GM21576 (cell line): ENCODE measurements around the gene P4HB.

Experiments used
- ATAC-seq: cut with Tn5 transposase; IDR thresholded peaks from one replicate; pipeline ENCODE4 v1.9.1; 2021; ENCODE audit warnings: mild to moderate bottlenecking, moderate library complexity; ENCODE audit not compliant: unreplicated experiment

Gene P4HB

DNA sequence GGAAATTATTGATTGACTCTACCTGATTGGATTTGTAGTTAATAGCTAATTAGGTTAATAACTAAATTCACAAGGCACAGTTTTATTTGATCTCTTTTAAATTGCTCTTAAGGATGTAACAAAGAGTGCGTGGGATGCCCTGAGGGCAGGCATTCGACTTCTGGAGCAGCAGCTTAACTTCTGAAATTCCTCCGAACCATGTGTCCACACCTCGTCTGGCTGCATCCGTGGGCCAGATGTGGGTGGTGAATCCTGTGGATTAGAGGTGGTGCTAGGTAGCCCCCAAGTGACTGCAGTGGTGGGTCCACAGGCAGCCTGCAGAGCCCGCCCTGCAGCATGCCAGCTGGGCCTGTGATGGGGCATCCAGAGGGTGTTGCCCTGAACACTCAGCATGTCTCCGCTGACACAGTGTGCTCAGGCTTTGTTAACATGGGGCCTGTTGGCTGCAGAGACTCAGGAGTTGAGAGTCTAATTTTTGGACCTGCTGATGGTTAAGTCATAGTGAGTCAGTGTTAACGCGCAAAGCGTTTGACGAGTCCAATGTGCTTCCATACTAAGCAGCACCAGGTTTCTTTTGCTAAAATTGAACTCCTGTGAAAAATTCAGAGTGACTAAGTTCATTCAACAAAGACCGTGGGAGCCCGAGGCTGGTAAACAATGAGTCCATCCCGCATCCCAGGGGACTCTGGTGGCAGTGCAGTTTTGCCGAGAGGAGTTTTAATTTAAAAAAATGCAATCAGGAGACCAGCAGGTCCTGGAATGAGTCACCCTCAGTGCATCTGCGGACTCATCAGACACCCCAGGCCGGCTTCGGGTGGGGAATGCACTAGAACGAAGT, 37.9 kb upstream of the P4HB start:
- no peak for ATAC-seq

DNA sequence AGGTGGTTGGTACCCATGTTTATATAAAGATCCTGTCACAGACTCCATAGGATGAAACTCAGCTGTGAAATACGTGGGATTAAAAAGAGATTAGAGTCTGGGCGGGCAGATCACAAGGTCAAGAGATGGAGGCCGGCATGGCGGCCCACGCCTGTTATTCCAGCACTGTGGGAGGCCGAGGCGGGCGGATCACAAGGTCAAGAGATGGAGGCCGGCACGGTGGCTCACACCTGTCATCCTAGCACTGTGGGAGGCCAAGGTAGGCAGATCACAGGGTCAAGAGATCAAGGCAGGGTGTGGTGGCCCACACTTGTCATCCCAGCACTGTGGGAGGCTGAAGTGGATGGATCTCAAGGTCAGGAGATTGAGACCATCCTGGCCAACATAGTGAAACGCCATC, 35.1 kb upstream of the P4HB start:
- ATAC-seq, result no peak

DNA sequence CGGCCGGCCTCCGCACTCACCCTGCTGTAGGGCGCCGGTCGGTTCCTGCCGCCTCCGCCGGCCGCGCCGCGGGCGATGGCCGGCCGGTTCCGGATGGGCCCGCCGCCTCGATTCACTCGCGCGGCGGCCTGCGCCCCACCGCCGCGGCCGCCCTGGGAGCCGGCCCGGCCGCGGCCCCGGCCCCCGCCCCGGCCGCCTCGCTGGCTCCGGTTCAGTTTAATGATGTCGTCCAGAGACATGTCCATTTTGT, 30.9 kb upstream of the P4HB start:
- ATAC-seq, result no peak

DNA sequence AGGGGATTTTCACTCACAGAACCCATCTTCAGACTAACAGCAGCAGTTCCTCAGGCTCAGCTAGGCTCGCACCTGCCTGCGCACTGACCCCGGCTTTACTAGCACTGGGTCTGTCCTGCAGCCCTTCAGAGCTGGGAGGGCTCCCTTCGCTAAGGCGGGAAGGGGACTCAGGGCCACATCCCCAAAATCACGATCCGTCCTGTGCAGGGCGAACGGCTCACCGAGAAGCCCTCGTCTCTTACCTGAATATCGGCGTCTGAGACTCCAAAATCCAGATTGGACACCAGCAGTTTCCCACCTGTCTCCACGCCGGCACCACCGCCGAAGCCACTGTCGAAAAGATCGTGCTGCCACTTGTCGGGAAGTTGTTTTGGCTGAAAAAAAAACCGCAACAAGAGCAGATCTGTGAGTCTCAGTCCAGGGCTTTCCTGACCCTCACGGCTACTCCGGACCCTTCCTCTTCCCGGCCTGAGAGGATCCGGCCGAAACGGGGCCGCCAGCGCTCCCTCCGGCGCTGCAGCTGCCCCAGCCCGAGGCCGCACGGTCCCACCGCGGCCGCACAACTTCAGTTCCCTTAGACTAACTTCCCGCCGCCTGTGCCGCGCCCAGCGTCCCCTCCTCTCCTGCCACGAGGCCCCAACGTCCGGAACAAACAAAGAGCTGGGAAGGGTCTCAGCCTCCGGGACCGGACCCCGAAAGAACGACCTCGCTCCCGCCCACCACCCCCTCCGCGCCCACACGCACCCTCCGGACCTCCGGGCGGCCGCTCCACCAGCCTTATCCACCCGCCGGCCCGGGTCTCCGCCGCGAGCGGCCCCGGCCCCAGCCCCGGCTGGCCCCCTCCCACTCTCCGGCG, 30.3 kb upstream of the P4HB start:
- ATAC-seq, result peak; percentile 3

DNA sequence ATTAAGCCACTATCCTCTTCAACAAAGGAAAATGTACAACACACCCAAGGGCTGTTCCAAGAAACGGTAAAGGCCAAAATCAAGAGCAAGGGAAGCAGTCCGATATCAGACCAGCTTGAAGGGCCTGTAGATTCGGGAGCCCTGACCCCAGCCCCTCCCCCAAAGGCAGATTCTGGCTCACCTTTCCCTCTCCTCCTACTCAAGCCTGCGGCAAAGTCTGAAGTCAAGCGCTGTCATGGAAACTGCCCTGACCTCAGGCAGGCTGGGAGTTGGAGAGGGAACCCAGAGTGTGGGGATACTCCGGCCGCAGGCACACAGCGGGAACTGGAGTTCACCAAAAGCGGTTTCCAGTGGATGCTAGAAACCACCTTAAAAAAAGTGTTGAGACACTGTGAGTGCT, 29.3 kb upstream of the P4HB start:
- no peak for ATAC-seq

DNA sequence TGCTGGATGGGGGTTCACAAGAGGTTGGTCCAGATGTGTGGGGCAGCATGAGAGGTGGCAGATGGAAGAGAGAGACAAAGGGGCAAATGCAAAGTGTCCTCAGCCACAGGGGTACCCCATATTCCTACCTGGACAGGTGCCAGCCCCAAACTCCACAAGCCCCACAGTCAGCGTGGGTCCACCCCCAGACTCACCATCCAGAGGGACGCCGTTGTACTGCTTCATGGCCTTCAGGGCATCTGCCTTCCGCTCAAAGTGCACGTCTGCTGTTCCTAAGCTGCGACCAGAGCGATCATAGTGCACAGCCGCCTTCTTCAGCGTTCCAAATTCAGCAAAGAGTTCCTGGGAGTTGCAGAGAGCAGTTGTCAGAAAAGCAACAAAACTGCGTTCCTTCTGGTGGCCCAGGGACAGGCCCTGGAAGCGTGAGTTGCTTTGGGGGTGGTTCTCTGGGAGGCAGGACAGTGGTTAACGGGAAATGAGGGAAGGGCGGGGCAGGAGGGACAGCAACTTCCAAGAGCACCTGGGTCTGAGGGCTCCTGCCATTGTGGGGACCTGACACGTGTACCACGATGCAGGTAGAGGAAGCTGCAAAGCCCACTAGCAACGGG, 28.8 kb upstream of the P4HB start:
- ATAC-seq, result no peak

DNA sequence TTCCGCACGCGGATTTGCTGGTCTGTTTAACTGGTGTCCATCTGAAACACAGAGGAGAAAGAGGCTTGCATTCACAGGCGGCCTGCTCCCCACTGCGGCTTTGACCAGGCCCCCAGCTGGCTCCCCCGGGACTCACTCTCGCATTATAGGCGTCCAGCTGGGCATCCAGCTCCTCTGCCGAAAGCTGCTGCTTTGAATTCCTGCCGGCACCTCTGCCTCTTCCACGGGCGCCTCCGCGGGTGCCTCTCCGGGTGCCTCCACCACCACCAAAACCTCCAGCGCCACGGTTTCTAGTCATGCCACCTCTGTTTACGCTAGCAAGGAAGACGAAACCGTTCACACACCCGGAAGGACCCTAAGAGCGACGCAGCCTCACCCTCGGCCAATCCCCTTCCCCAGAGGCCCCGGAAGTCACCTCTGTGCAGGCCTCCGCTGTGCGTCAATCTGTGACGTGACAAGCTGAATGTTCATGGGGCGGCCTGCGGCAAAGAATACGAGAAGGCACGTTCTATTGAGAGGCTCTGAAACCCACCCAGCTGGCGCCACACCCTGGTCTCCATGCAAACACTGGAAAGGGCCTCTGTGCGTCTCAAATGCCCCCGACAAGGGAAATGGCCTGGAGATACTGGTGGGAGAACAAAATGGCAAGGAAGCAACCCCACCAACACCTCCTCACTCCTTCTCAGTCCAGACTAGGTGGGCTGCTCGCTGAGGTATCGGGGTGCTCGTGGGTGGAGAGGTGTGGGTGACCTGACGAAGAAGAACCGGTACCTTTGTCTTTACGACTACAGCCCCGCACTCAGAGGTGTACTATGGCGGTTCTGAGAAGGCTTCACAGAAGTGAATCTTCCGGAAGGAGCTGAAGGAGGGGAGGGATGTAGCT, 28.0 kb upstream of the P4HB start:
- ATAC-seq, result no peak

DNA sequence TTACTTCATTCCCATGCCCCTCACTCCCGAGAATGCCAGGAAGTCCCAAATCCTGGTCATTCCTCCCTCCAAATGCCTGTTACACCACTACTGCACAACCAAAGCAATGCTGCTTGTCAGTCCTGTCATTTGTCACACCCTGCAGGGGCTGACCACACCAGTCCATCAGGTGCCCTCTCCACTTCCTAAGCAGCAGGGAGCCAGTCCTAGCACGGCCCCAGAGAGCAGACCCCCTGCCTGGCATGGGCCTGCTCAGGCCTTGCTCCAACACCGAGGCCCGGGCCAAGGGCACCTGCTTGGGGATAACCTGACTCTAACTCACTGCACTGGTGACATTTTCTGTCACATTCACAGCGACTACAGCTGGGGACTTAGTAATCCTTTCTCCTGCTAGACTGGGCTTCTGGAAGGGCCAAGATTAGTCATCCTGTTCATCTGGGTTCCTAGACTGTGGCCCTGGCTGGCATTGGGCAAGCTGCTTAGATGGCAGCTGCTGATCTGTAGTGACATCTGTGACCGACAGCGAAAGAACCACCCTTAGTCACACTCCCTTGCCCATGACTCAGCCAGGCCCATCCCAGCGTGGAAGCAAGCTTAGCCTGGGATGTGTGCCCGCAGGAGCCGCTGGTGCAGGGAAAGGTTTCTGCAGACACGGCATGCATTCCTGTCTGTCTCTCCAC, 25.7 kb upstream of the P4HB start:
- ATAC-seq, result no peak

DNA sequence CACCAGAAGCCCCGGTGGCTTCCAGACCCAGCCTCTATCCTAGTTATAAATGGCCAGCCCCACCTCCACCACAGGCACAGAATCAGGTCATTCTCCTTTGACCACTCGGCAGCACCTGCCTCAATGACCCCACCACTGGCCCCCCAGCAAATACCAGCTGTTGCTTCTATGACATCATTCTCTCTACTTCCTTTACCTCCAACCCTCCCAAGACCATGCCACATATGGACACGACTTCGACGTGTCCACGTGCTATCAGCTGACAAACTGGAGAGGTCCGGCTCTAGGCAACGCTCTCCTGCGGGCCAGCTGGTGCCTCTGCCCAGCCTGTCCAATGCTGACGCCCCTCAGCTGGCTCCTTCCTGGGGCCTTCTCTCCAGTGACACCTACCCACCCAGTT, 25.1 kb upstream of the P4HB start:
- ATAC-seq, result no peak

DNA sequence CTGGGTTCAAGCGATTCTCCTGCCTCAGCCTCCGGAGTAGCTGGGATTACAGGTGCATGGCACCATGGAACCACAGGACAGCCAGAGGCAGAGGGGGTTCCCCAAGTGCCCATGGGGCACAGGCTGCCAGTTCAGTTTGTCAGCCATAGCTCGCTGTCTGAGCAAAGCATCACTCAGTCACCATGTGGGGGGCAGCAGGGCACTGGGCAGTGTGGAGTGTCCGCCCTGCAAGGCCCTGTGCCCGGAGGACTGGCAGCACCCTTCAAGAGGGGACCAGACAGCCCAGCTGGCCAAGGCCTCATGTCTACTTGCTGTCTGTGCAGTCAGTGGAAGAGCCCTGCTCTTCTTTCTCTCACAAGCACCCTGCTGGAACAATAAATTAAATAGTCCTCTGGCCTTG, 24.6 kb upstream of the P4HB start:
- ATAC-seq, result no peak

DNA sequence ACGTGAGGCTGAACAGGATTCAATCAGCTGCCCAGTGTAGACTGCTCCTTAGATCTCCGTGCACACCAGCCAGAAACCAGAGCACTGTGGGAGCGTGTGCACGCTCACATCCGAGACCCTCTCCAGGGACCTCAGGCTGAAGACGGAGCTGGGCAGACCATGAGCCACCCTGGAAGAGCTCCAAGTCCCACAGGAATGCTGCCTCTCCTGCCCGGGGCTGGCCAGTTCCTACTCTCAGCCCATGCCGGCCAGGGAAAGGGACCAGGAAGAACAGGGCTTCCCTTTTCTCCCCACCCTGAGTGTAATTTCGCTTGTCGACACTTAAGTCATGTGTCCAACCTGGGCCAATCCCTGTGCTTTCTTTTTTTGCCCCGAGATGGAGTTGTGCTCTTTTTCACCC, 24.2 kb upstream of the P4HB start:
- ATAC-seq, result no peak

DNA sequence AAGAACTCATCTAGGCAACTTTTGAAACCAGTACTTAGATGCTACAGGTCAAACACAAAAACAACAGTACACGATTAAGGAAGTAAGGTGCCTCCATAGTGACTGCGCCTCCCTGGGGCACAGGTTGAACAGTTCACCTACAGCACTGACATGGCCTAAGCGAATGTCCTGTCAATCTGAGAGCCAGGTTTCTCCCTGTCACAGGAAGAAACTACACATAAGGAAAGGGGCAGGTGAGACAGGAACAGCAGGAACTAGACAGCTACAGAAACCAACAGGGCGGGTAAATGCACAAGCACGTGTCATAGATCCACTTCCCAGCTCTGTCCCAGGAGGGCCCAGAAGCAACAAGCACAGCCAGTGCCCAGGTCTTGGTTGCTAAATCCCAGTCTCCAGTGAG, 18.8 kb upstream of the P4HB start:
- no peak for ATAC-seq

DNA sequence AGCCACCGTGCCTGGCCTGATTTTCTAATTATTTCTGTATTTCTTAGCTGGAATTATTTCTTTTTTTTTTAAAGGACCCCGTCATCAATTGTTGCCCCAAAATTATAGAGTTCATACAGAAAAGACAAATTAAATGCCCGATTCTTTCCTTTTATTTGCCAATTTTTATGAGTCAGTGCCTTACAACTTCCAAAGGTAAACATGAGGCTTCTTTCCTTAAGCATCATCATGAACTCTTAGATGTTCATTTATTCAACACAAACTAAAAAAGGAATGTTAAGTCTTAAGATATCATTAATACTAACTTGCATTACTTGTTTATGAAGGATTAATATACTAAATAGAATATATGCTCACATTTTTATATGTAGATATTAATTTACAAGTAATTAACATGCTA, 18.0 kb upstream of the P4HB start:
- ATAC-seq, result no peak

DNA sequence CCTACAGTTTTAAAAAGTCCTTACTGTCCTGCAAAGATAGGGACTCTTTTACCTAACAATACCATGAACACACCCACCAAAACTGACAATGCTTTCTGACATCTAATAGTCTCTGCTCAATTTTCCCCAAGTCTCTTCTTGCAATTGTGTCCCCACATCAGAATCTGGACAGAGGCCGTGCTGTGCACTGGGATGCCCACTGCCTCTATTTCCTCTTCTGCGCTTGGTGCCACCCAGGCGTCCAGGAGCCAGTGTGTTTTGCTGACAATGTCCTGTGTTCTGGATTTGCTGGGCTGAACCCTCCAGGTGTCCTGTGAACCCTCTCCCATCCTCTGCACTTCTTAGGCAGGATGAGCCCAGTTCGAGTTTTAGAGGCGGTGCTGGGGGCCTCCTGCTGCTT, 17.2 kb upstream of the P4HB start:
- ATAC-seq, result no peak

DNA sequence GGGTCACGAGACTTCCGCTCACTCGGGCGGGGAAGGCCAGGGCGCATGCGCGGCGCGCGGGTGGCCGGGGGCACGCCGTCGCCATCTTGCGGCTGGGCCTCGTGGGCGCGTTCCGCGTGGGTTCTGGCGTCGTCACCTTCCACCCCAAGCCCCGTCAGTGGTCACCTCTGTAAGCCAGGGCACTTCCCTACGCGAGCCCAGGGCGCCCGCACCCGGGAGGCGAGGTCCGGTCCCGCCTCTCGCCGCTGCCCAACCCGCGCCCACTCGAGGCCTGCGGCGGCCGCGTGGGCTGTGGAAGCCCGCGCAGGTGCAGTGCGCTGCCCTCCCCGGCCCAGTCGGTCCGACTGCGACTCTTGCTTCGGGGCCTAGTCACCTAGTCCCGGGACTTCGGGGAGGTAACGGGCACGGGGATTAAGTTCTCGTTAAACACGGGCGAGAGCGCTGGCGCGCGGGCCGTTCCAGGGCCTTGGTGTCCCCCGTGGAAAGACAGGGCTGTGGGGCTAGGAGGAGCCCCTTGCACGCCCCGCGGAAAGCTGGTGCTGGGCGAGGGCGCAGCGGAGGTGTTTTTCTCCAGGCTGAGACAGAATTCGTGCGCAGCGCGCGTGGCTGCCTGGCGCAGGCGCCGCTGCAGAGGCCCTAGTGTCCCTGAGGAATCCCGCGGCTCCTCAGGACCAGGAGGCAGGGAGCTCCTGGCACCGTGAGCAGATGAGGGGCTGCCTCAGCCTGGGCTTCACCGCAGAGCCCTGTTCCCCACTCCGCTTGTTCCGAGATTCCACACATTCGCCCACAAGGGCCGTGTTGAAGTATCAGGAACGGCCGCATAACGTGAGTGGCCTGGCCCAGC, 11.3 kb upstream of the P4HB start:
- ATAC-seq, result peak; percentile 12

DNA sequence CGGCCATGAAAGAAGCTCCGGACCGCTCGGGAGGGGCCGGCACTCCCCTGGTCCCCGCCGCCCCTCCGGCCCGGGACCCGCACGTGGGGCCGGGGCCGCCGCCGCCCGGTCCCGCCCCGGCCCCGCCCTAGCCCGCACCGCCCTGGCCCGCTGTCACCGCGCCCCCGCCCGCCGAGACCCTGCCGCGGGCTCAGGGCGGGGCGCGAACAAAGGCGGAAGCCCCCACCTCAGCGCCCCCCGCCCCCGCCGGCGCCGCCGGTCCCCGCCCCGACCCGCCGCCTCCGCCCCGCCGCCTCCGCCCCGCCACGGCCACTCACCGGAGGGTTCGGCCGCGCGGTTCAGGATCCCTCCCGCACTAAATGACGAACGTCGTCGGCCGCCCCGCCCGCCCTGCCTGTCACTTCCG, 10.6 kb upstream of the P4HB start, which contains the start of gene ARHGDIA:
ARHGDIA (minus strand) TSS at position 357 of the 406 bp plus-strand sequence. CDS start 1,407 bp downstream, outside the sequence.
- peak; percentile 35 for ATAC-seq

DNA sequence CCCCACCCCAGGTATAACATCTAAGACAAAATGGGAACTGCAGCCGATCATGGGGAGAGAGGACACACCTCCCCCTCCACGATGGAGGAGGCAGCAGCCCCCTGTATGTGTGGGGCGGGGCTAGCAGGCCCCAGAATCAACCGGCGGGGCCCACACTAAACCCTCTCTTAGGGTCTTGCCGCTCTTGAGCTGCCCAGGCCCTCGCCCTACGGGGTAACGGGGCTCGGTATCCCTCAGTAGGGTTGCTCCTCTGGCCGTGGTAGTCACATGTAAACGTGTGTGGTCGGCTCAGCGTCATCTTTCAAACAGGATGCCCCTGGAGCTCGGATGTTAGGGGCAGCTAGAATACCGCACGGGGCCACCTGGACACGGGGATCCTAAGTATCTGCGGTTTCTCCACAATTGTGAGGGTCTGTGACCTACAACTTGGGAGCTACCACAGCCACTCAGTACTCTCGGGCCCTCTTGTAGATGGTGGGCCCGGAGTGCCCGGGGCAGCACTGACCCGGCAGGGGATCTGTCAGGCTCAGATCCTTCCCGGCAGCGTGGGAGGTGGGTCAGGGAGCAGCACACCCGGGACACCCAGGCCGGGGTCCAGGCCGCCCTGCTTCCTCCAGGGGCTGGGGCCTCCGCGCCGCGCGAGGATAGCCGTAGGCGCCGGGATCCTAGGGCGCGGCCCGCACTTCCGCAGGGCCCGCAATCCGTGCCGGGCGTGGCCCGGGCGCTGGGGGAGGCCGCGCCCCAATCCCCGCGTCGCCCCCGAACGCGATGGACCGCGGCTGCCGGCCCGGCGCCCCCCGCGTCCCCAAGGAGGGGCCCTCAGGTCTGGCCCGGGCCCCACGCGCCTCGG, 10.0 kb upstream of the P4HB start:
- peak; percentile 6 for ATAC-seq
